HFFc6 (cell line): Measurements from ENCODE around the gene EML1. TPM values are rescaled to one million over a fixed set of nuclear protein-coding genes. Genes with fewer than 3 reads are reported as not detected.

Experiments
- DNase-seq: peaks from one replicate; pipeline ENCODE4 v3.0.0-alpha.2; 2018
- H3K27ac Mint-ChIP-seq: 2 replicates; pipeline ENCODE4 v1.8.0; 2020; ENCODE audit warnings: mild to moderate bottlenecking, mixed read lengths
- H3K27me3 Mint-ChIP-seq: 2 replicates; pipeline ENCODE4 v1.8.0; 2021; ENCODE audit warnings: mild to moderate bottlenecking, moderate library complexity, mixed read lengths; ENCODE audit not compliant: insufficient read depth
- H3K36me3 Mint-ChIP-seq: 2 replicates; pipeline ENCODE4 v1.8.0; 2021; ENCODE audit warnings: low read depth, mixed read lengths
- H3K4me1 Mint-ChIP-seq: 2 replicates; pipeline ENCODE4 v1.8.0; 2020; ENCODE audit warnings: low read depth, mixed read lengths
- H3K4me3 Mint-ChIP-seq: 2 replicates; pipeline ENCODE4 v1.8.0; 2020; ENCODE audit warnings: mild to moderate bottlenecking, moderate library complexity, mixed read lengths
- H3K9me3 Mint-ChIP-seq: 2 replicates; pipeline ENCODE4 v1.8.0; 2020; ENCODE audit warnings: mild to moderate bottlenecking, mixed read lengths
- total RNA-seq, 6 experiments: library from RNA; stranded (reverse); fragmentation: NEBNext Ultra II Directional; extraction: Animal tissue kit (Norgen Biotek cat#: 25700); gene quantifications; 2 replicates in 1 of 6; 3 replicates in 5 of 6; pipeline ENCODE4 v1.2.3, GENCODE V29; 2021
- TF ChIP-seq, protein P1 (sequence below): fragments of 200-600 bp; sonication (generic); IDR thresholded peaks from 2 replicates; pipeline ENCODE4 v1.5.0; 2021; ENCODE audit warnings: antibody characterized with exemption, mild to moderate bottlenecking

EML1 gene
- total RNA-seq, 6 experiments from 2014 or later, result 13.2 to 27.6 (median 22.2) TPM

DNA sequence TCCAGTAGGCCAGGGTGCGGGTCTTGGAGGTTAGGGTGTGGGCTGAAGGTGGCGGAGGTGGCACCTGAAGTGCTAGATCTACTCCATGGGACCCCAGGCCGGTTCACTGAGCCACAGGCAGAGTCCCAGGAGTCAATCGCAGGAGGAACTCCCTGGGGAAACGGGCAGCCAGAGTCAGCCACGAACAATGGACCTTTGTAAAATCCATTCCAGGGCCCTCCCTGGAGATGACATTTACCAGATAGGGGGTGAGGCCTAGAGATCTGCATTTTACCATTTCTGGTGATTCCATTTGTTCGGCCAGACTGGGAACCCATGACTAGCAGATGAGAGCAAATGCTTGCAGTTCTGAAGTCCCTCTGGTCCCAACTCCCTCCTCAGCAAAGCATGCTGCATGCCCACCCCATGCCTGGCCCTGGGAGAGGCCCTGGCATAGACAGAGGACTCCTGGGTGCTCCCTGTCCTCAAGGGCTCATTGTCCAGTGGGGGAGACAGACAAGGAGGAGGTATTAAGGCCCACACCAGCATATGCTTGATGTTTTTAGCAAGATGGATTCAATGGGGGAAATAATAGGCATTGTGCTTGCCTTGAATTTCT lies 115.5 kb downstream of the EML1 start:
- peaks cover 29% of the 10 kb centered on the region for H3K4me1 Mint-ChIP-seq

DNA sequence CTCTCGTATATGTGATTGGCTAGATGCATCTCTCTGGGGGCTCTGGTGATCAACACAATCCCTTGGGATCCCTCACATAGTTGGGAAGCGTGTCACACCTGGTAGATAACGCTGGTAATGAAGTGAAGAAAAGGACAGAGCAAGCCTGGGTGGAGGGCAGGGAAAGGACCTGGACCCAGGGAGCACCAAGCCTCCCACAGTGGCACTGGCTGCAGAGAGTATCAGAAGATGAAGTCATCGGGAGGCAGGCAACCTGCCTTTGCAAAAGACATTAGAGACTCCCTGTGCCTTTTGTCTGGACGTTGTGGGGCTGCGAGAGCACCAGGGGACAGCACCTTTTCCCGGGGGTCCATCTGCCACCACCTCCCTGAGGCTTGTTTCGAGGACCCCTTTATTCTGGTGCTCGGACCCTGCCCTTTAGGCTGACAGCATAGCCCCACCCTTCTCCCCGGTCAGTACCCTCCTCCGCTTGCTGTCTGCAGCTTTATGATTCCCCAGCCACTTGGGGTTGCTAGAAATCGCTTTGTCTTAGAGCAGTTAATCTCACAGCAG lies 116.4 kb downstream of the EML1 start:
- Mint-ChIP-seq H3K27ac (no peak overlapping the region), H3K4me1 (peaks cover 29% of the 10 kb centered on the region), H3K27me3 (no peaks in the 10 kb centered on the region; the same call in 1 of the 2 replicates), H3K4me3 (no peak overlapping the region), H3K36me3 (0 out of 2 replicates have a peak, but pooled peaks cover 11% of the 10 kb centered on the region), H3K9me3 (no peaks in the 10 kb centered on the region)
- no peak for DNase-seq
- TF ChIP-seq, protein P1, sequence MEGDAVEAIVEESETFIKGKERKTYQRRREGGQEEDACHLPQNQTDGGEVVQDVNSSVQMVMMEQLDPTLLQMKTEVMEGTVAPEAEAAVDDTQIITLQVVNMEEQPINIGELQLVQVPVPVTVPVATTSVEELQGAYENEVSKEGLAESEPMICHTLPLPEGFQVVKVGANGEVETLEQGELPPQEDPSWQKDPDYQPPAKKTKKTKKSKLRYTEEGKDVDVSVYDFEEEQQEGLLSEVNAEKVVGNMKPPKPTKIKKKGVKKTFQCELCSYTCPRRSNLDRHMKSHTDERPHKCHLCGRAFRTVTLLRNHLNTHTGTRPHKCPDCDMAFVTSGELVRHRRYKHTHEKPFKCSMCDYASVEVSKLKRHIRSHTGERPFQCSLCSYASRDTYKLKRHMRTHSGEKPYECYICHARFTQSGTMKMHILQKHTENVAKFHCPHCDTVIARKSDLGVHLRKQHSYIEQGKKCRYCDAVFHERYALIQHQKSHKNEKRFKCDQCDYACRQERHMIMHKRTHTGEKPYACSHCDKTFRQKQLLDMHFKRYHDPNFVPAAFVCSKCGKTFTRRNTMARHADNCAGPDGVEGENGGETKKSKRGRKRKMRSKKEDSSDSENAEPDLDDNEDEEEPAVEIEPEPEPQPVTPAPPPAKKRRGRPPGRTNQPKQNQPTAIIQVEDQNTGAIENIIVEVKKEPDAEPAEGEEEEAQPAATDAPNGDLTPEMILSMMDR, result no peak

More for the DNA sequence above, 115.5 kb downstream of the EML1 start:
- Mint-ChIP-seq H3K27ac (no peak overlapping the region), H3K9me3 (no peaks in the 10 kb centered on the region), H3K27me3 (no peaks in the 10 kb centered on the region; the same call in 1 of the 2 replicates), H3K36me3 (0 out of 2 replicates have a peak, but pooled peaks cover 11% of the 10 kb centered on the region), H3K4me3 (no peak overlapping the region)
- TF ChIP-seq, protein P1, result no peak
- no peak for DNase-seq

DNA sequence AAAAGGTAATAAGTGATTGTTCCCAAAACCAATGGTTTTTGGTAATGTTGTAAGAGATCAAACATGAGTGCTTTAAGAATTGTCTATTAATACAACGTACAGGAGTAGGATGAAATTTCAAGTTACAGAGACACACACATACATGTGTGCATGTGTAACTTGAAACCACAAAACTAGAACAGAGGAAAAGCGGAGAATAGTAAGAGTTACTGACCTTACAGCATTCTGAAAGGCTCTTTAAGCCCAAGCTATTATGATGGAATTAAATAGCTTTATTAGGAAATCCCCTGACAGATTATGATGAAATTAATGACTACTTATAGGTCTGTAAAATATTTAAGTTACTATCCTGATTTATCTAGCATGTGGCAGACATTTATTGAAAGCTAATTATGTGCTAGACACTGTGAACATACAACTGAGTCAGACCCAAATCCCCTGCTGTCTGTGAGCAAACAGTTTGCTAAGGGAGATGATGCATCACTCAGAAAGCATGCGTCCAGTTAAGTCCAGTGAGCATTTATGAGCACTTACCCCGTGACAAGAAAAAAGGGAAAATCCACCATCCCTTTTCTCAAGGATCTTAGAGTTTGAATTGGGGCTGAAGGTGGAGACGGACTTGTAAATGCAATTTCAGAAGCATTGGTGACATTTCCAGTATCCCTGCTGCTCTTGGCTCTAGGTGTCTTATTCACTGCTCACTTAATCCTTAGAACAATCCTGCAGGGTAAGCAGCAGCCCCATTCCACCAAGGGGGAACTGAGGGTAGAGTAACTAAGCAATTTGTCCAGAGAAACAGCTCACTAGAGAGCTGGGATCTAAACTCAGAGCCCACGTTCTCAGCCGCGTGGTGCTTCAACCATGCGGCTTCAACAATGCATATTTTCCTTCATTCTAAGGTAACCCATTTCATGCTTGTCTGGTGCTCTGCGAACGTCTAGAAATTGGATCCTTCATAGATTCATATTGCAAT lies 117.4 kb downstream of the EML1 start:
- Mint-ChIP-seq H3K9me3 (no peaks in the 10 kb centered on the region), H3K27me3 (no peaks in the 10 kb centered on the region; the same call in 1 of the 2 replicates), H3K36me3 (0 out of 2 replicates have a peak, but pooled peaks cover 11% of the 10 kb centered on the region), H3K4me1 (peaks cover 29% of the 10 kb centered on the region), H3K27ac (peak overlapping the region; percentile 86), H3K4me3 (peak overlapping the region; percentile 38; the same call in 1 of the 2 replicates)
- TF ChIP-seq, protein P1, result no peak
- peak; percentile 87 for DNase-seq

DNA sequence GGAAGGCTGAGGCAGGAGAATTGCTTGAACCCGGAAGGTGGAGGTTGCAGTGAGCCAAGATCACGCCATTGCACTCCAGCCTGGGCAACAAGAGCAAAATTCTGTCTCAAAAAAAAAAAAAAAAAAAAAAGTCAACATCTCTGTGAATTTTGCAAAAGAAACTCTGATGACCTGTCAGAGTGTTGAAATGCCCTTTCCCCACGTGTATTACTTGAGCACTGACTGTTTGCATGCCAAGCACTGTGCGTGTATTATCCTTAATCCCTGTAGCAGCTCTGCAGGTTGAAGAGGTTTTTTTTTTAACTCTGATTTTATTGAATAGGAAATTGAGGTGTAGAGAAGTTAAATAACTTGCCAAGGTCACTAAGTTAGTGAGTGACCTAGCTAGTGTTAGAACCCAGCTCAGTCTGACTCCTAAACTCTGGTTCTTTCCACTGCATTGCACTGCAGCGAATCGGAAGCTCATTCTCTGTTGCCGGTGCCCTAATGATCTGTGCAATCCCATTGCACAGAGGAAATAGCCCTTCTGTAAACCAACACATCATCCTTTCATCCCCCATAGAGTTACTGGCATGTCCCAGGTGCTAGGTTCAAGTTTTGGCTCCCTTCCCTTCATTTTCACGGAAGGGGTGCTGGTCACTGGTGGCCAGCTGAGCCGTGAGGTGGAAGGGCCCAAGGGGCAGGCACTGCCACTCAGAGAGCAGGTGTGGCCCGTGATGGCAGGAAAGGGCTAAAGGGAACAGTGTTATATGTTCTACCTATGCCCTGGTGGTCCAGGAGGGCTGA lies 122.3 kb downstream of the EML1 start:
- no peak for DNase-seq
- Mint-ChIP-seq H3K27ac (no peak overlapping the region), H3K4me1 (peaks cover 10% of the 10 kb centered on the region), H3K9me3 (no peaks in the 10 kb centered on the region), H3K27me3 (no peaks in the 10 kb centered on the region), H3K4me3 (no peak overlapping the region), H3K36me3 (0 out of 2 replicates have a peak, but pooled peaks cover 11% of the 10 kb centered on the region)
- TF ChIP-seq, protein P1, result no peak

DNA sequence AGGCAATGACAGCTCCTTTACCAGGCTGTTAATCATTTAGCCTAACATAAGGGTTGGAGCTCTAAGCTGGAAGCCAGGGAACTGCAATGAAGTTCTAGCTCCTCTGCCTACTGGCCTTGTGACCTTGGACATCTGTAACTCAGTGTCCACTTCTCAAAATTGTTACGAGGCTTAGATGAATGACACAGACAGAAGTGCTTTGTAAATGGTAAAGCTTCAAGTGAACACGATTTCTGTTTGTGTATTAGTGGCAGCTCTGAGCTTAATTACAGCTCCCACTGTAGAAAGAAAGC lies 122.8 kb downstream of the EML1 start:
- no peaks in the 10 kb centered on the region for H3K27me3 Mint-ChIP-seq
- H3K9me3 Mint-ChIP-seq, result no peaks in the 10 kb centered on the region
- no peak for DNase-seq
- TF ChIP-seq, protein P1, result no peak
- no peak overlapping the region for H3K4me3 Mint-ChIP-seq
- peaks cover 5% of the 10 kb centered on the region for H3K4me1 Mint-ChIP-seq
- no peak overlapping the region for H3K27ac Mint-ChIP-seq
- 0 out of 2 replicates have a peak, but pooled peaks cover 11% of the 10 kb centered on the region for H3K36me3 Mint-ChIP-seq
